GM23338 (cell line): ENCODE data around the gene CERK. TPM values are rescaled to one million over a fixed set of nuclear protein-coding genes. Genes with fewer than 3 reads are reported as not detected.

Source experiments
- ATAC-seq: fragments of 200-7000 bp; cut with Tn5 transposase; 3 replicates; pipeline ENCODE4 v1.9.1; 2020
- DNase-seq: peaks from one replicate; pipeline ENCODE4 v3.0.0-alpha.2; 2015; ENCODE audit warnings: low spot score
- H2AFZ ChIP-seq: fragments of 200-600 bp; sonication (generic); 2 replicates; pipeline ENCODE4 v1.8.0; 2016; ENCODE audit warnings: antibody characterized with exemption, mild to moderate bottlenecking, moderate library complexity
- H3F3A ChIP-seq: fragments of 200-600 bp; sonication (generic); replicated peaks from 2 replicates; pipeline ENCODE4 v1.8.0; 2017; ENCODE audit warnings: antibody characterized with exemption, mixed run types, low read depth
- H3K27ac ChIP-seq: fragments of 200-600 bp; sonication (generic); 2 replicates; pipeline ENCODE4 v1.6.1; 2016; ENCODE audit warnings: low read depth
- H3K27me3 ChIP-seq: fragments of 200-600 bp; sonication (generic); 2 replicates; pipeline ENCODE4 v1.8.0; 2016; ENCODE audit warnings: mild to moderate bottlenecking, mixed run types, moderate library complexity; ENCODE audit not compliant: insufficient read depth
- H3K36me3 ChIP-seq: fragments of 200-600 bp; sonication (generic); 2 replicates; pipeline ENCODE4 v1.8.0; 2016; ENCODE audit warnings: mild to moderate bottlenecking; ENCODE audit not compliant: insufficient read depth
- H3K4me1 ChIP-seq: fragments of 200-600 bp; sonication (generic); 2 replicates; pipeline ENCODE4 v1.8.0; 2016; ENCODE audit warnings: mild to moderate bottlenecking, moderate library complexity; ENCODE audit not compliant: insufficient read depth
- H3K4me2 ChIP-seq: fragments of 200-600 bp; sonication (generic); 2 replicates; pipeline ENCODE4 v1.7.1; 2017; ENCODE audit warnings: mixed run types
- H3K4me3 ChIP-seq: fragments of 200-600 bp; sonication (generic); 2 replicates; pipeline ENCODE4 v1.6.1; 2016; ENCODE audit warnings: mixed run types
- H3K79me2 ChIP-seq: fragments of 200-600 bp; sonication (generic); replicated peaks from 2 replicates; pipeline ENCODE4 v1.8.0; 2017; ENCODE audit warnings: mild to moderate bottlenecking; ENCODE audit not compliant: insufficient read depth
- H3K9me2 ChIP-seq: fragments of 200-600 bp; sonication (generic); 2 replicates; pipeline ENCODE4 v1.8.0; 2017; ENCODE audit not compliant: insufficient read depth
- H4K20me1 ChIP-seq: fragments of 200-600 bp; sonication (generic); replicated peaks from 2 replicates; pipeline ENCODE4 v1.8.0; 2017; ENCODE audit warnings: mild to moderate bottlenecking; ENCODE audit not compliant: insufficient read depth
- H3K27ac Mint-ChIP-seq: 2 replicates; pipeline ENCODE4 v1.8.0; 2020; ENCODE audit warnings: inconsistent platforms, mild to moderate bottlenecking, moderate library complexity, mixed read lengths
- H3K27me3 Mint-ChIP-seq: 3 replicates; pipeline ENCODE4 v1.8.0; 2022; ENCODE audit warnings: low read depth, mild to moderate bottlenecking, moderate library complexity, mixed read lengths, inconsistent platforms; ENCODE audit not compliant: insufficient read depth, poor library complexity
- H3K36me3 Mint-ChIP-seq: 3 replicates; pipeline ENCODE4 v1.8.0; 2021; ENCODE audit warnings: low read depth, mild to moderate bottlenecking, inconsistent platforms, moderate library complexity, mixed read lengths
- H3K4me1 Mint-ChIP-seq: 3 replicates; pipeline ENCODE4 v1.8.0; 2020; ENCODE audit warnings: mild to moderate bottlenecking, inconsistent platforms, mixed read lengths
- H3K4me3 Mint-ChIP-seq: 3 replicates; pipeline ENCODE4 v1.8.0; 2021; ENCODE audit warnings: moderate library complexity, mild to moderate bottlenecking, inconsistent platforms, mixed read lengths
- H3K9me3 Mint-ChIP-seq: 3 replicates; pipeline ENCODE4 v1.8.0; 2020; ENCODE audit warnings: moderate library complexity, mild to moderate bottlenecking, inconsistent platforms, mixed read lengths
- CREB1 ChIP-seq: fragments of 250-450 bp; sonication (Bioruptor Pico); IDR thresholded peaks from 2 replicates; pipeline ENCODE4 v1.5.0; 2020; ENCODE audit warnings: low read depth, mild to moderate bottlenecking, moderate library complexity
- CTCF ChIP-seq, 2 experiments: fragments of 200-600 bp in 1 of 2; sonication (generic) in 1 of 2; conservative IDR thresholded peaks; 2 replicates each; pipeline versions ENCODE4 v1.5.1 to v1.6.1; 2016 to 2017; ENCODE audit warnings: antibody characterized with exemption in 2 of 2, low read depth in 2 of 2, mild to moderate bottlenecking in 2 of 2, moderate library complexity in 1 of 2
- ETS1 ChIP-seq: IDR thresholded peaks from 2 replicates; pipeline ENCODE4 v1.6.1; 2016; ENCODE audit warnings: antibody characterized with exemption
- EZH2 ChIP-seq: fragments of 200-600 bp; sonication (generic); IDR thresholded peaks from one replicate; pipeline ENCODE4 v1.8.0; 2017; ENCODE audit warnings: antibody characterized with exemption, mild to moderate bottlenecking, low read depth; ENCODE audit not compliant: unreplicated experiment
- EZH2phosphoT487 ChIP-seq: fragments of 200-600 bp; sonication (generic); IDR thresholded peaks from one replicate; pipeline ENCODE4 v1.8.1; 2018; ENCODE audit warnings: antibody characterized with exemption; ENCODE audit not compliant: unreplicated experiment
- JUNB ChIP-seq: IDR thresholded peaks from one replicate; pipeline ENCODE4 v1.6.1; 2016; ENCODE audit warnings: antibody characterized with exemption; ENCODE audit not compliant: unreplicated experiment
- NANOG ChIP-seq: IDR thresholded peaks from 2 replicates; pipeline ENCODE4 v1.6.1; 2016; ENCODE audit warnings: antibody characterized with exemption, borderline replicate concordance
- POLR2AphosphoS5 ChIP-seq: IDR thresholded peaks from 2 replicates; pipeline ENCODE4 v1.6.1; 2016; ENCODE audit warnings: antibody characterized with exemption, low read depth
- STAT1 ChIP-seq: IDR thresholded peaks from one replicate; pipeline ENCODE4 v1.6.1; 2016; ENCODE audit warnings: antibody characterized with exemption; ENCODE audit not compliant: unreplicated experiment
- ZNF114 ChIP-seq: fragments of 250-450 bp; sonication (Bioruptor Pico); IDR thresholded peaks from 2 replicates; pipeline ENCODE4 v1.5.0; 2020; ENCODE audit warnings: mild to moderate bottlenecking, moderate library complexity
- ZNF331 ChIP-seq: fragments of 250-450 bp; sonication (Bioruptor Pico); IDR thresholded peaks from 2 replicates; pipeline ENCODE4 v1.5.0; 2020; ENCODE audit warnings: low read depth, mild to moderate bottlenecking, moderate library complexity
- ZNF462 ChIP-seq: fragments of 250-450 bp; sonication (Bioruptor Pico); IDR thresholded peaks from 2 replicates; pipeline ENCODE4 v1.5.0; 2020; ENCODE audit warnings: mild to moderate bottlenecking, moderate library complexity
- polyA plus RNA-seq: library from polyadenylated mRNA; unstranded; fragments of >200 nt; fragmentation: Nextera tagmentation; extraction: Ambion mirVana; gene quantifications from 2 replicates; pipeline ENCODE4 v1.2.1, GENCODE V29; 2016
- total RNA-seq: library from RNA; depleted of rRNA; stranded (reverse); fragments of >200 nt; shearing (Covaris generic); gene quantifications from 2 replicates; pipeline ENCODE4 v1.2.3, GENCODE V29; 2014
- TF ChIP-seq, protein P1 (sequence below): IDR thresholded peaks from one replicate; pipeline ENCODE4 v1.6.1; 2018; ENCODE audit warnings: antibody characterized with exemption; ENCODE audit not compliant: unreplicated experiment

Gene CERK
- total and polyA plus RNA-seq, 2 experiments from 2014 or later: 12.7 to 62.9 TPM

DNA sequence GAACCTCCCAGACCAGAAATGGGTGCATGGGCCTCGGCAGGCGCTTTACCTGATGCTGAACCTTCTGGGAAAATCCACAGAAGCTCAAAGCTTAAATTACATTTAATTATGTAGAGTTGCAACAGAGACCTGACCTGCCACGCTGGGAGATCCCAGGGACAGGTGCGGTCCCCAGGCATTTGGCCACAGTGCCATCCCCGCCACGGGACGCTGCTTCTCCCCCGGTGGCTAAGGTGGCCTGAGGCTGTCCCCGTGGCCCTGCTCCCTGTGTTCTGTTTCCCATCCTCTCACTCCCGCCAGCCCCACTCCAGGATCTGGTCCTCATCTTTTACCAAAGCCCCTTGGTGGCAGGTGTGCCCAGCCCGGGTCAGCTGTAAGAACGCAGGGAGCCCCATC lies 78.3 kb downstream of the CERK start:
- Mint-ChIP-seq H3K36me3 (no peaks in the 10 kb centered on the region), H3K9me3 (no peaks in the 10 kb centered on the region), H3K27me3 (peaks cover 10% of the 10 kb centered on the region), H3K4me1 (peaks cover 17% of the 10 kb centered on the region; the same call in 2 of the 3 replicates), H3K4me3 (no peak overlapping the region), H3K27ac (peak overlapping the region; percentile 92)
- Histone ChIP-seq H3K4me1 (no peaks in the 10 kb centered on the region), H3K36me3 (no peaks in the 10 kb centered on the region), H3K27me3 (no peaks in the 10 kb centered on the region), H2AFZ (no peak overlapping the region), H3K79me2 (no peaks in the 10 kb centered on the region), H3K9me2 (no peaks in the 10 kb centered on the region), H3K4me2 (no peak overlapping the region), H3K27ac (no peak overlapping the region), H4K20me1 (no peaks in the 10 kb centered on the region), H3F3A (no peaks in the 10 kb centered on the region), H3K4me3 (no peak overlapping the region)
- DNase-seq: no peak
- no peak for TF ChIP-seq ZNF462
- no peak for TF ChIP-seq ZNF331 (CRISPR knock-in tag)
- no peak for TF ChIP-seq JUNB
- no peak for TF ChIP-seq ZNF114 (CRISPR knock-in tag)
- TF ChIP-seq STAT1: no peak
- no peak for TF ChIP-seq CTCF (conservative IDR thresholded peaks at IDR 0.05; ENCODE audit: low read depth in 2 of 2)
- TF ChIP-seq NANOG: no peak
- no peak for TF ChIP-seq POLR2AphosphoS5
- no peak for TF ChIP-seq ETS1
- no peak for TF ChIP-seq EZH2
- no peak for TF ChIP-seq EZH2phosphoT487
- TF ChIP-seq CREB1 (CRISPR knock-in tag): no peak
- TF ChIP-seq, protein P1, sequence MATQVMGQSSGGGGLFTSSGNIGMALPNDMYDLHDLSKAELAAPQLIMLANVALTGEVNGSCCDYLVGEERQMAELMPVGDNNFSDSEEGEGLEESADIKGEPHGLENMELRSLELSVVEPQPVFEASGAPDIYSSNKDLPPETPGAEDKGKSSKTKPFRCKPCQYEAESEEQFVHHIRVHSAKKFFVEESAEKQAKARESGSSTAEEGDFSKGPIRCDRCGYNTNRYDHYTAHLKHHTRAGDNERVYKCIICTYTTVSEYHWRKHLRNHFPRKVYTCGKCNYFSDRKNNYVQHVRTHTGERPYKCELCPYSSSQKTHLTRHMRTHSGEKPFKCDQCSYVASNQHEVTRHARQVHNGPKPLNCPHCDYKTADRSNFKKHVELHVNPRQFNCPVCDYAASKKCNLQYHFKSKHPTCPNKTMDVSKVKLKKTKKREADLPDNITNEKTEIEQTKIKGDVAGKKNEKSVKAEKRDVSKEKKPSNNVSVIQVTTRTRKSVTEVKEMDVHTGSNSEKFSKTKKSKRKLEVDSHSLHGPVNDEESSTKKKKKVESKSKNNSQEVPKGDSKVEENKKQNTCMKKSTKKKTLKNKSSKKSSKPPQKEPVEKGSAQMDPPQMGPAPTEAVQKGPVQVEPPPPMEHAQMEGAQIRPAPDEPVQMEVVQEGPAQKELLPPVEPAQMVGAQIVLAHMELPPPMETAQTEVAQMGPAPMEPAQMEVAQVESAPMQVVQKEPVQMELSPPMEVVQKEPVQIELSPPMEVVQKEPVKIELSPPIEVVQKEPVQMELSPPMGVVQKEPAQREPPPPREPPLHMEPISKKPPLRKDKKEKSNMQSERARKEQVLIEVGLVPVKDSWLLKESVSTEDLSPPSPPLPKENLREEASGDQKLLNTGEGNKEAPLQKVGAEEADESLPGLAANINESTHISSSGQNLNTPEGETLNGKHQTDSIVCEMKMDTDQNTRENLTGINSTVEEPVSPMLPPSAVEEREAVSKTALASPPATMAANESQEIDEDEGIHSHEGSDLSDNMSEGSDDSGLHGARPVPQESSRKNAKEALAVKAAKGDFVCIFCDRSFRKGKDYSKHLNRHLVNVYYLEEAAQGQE: no peak
- no peak for ATAC-seq
